Left ventricle myocardium inferior (tissue), 1 donor: Measurements from ENCODE around the gene TYW5. TPM values are rescaled to one million over a fixed set of nuclear protein-coding genes. Genes with fewer than 3 reads are reported as not detected.

Experiments used
- DNase-seq: peaks from one replicate; pipeline ENCODE4 v3.0.0-alpha.2; 2020
- H3K27ac ChIP-seq: fragments of 200-600 bp; replicated peaks from 2 replicates; pipeline ENCODE4 v1.8.0; 2021
- H3K27me3 ChIP-seq: fragments of 200-600 bp; 2 replicates; pipeline ENCODE4 v1.8.0; 2021; ENCODE audit warnings: low read depth
- H3K36me3 ChIP-seq: fragments of 200-600 bp; 2 replicates; pipeline ENCODE4 v1.8.0; 2021
- H3K4me1 ChIP-seq: fragments of 200-600 bp; 2 replicates; pipeline ENCODE4 v1.8.0; 2021
- H3K4me3 ChIP-seq: fragments of 200-600 bp; 2 replicates; pipeline ENCODE4 v1.8.0; 2021; ENCODE audit warnings: mild to moderate bottlenecking, moderate library complexity
- H3K9me3 ChIP-seq: fragments of 200-600 bp; replicated peaks from 2 replicates; pipeline ENCODE4 v1.8.0; 2021
- CTCF ChIP-seq: fragments of 200-600 bp; IDR thresholded peaks from 2 replicates; pipeline ENCODE4 v1.8.0; 2021; ENCODE audit warnings: antibody characterized with exemption, mild to moderate bottlenecking, borderline replicate concordance
- intact Hi-C: fragments of 100-400 bp; cut with micrococcal nuclease; formaldehyde crosslinking; loops from one replicate; pipeline ENCODE4 v1.11.0; 2022
- total RNA-seq: library from RNA; stranded (reverse); fragmentation: NEBNext Ultra II Directional; extraction: Animal tissue kit (Norgen Biotek cat#: 25700); gene quantifications from one replicate; pipeline ENCODE4 v1.2.1, GENCODE V29; 2021
- donor health status: DM: no; HTN: yes; CAD: no; lungs with severe emphysema.

Gene TYW5
- total RNA-seq, 1 donor from 2014 or later = 2.9 TPM

- intact Hi-C loops = loop anchor here (10.0 kb wide), 1 partner anchor 721 kb away; no protein-coding TSS in a partner anchor
- Histone ChIP-seq H3K9me3 (no peaks in the 10 kb centered on the region), H3K27me3 (no peaks in the 10 kb centered on the region), H3K4me3 (no peak overlapping the region), H3K4me1 (no peaks in the 10 kb centered on the region), H3K27ac (no peak overlapping the region), H3K36me3 (peaks cover 2% of the 10 kb centered on the region)
- peak; percentile 61 for TF ChIP-seq CTCF
- DNase-seq = no peak
These were observed 18.4 kb upstream of the TYW5 start for GRCh38 chr2:199973703-199974102.

- intact Hi-C loops = loop anchor here (10.0 kb wide), 1 partner anchor 723 kb away; no protein-coding TSS in a partner anchor
- Histone ChIP-seq H3K27me3 (no peaks in the 10 kb centered on the region), H3K27ac (no peak overlapping the region), H3K9me3 (no peaks in the 10 kb centered on the region), H3K4me3 (no peak overlapping the region), H3K36me3 (peaks cover 2% of the 10 kb centered on the region), H3K4me1 (no peaks in the 10 kb centered on the region)
- DNase-seq = no peak
- no peak for TF ChIP-seq CTCF
These were observed 16.9 kb upstream of the TYW5 start for GRCh38 chr2:199972088-199972626.

- TF ChIP-seq CTCF = no peak
- Histone ChIP-seq H3K9me3 (no peaks in the 10 kb centered on the region), H3K36me3 (peaks cover 25% of the 10 kb centered on the region), H3K4me3 (no peak overlapping the region), H3K27ac (no peak overlapping the region), H3K4me1 (no peaks in the 10 kb centered on the region), H3K27me3 (no peaks in the 10 kb centered on the region)
- no peak for DNase-seq
- intact Hi-C loops = no loop called here
These were observed 12.8 kb upstream of the TYW5 start for GRCh38 chr2:199968126-199968525.

DNA sequence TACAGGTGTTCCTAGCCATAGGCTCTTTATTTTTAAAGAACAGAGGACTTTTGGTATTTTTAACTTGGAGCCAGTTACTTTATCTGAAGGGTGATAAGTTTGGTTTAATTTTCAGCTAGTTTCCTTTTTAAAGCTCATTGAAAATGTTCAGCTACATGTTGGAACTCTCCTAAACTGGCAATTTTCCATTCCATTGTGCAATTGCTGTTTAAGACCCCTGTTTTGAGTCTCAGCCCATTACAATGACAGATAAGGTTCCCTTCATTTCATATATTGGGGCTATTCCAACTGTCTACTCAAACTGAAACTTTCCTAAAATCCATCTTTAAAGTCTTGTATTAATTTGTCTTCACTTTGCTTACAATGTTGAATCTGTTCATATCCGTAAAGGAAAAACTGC is 11.7 kb upstream of the TYW5 start:
- no peak for TF ChIP-seq CTCF
- H3K27me3 ChIP-seq = no peaks in the 10 kb centered on the region
- intact Hi-C loops = no loop called here
- no peak for DNase-seq
- H3K9me3 ChIP-seq = no peaks in the 10 kb centered on the region
- H3K36me3 ChIP-seq = peaks cover 35% of the 10 kb centered on the region
- H3K4me3 ChIP-seq = no peak overlapping the region
- no peaks in the 10 kb centered on the region for H3K4me1 ChIP-seq
- no peak overlapping the region for H3K27ac ChIP-seq

- intact Hi-C loops = no loop called here
- no peak for TF ChIP-seq CTCF
- H3K4me1 ChIP-seq = no peaks in the 10 kb centered on the region
- no peak for DNase-seq
- H3K4me3 ChIP-seq = no peak overlapping the region
- H3K27ac ChIP-seq = no peak overlapping the region
- H3K9me3 ChIP-seq = no peaks in the 10 kb centered on the region
- peaks cover 41% of the 10 kb centered on the region for H3K36me3 ChIP-seq
- H3K27me3 ChIP-seq = no peaks in the 10 kb centered on the region
These were observed 11.1 kb upstream of the TYW5 start for GRCh38 chr2:199966405-199966804.
